Large intestine (tissue), 12 donors: ENCODE results near the gene MATCAP1. TPM values are rescaled to one million over a fixed set of nuclear protein-coding genes. Genes with fewer than 3 reads are reported as not detected.

Experiments used
- DNase-seq, 2 donors: peaks; one replicate each; pipeline versions ENCODE4 v3.0.0 to v3.0.0-alpha.2; 2013
- H3K27ac ChIP-seq: one replicate; pipeline ENCODE4 v1.5.1; 2013; ENCODE audit warnings: low read length
- H3K27me3 ChIP-seq: 2 replicates; pipeline ENCODE4 v1.6.1; 2013; ENCODE audit warnings: low read length; ENCODE audit not compliant: control insufficient read depth, insufficient read depth
- H3K36me3 ChIP-seq: 2 replicates; pipeline ENCODE4 v1.6.1; 2013; ENCODE audit warnings: low read length; ENCODE audit not compliant: control insufficient read depth, insufficient read depth
- H3K4me1 ChIP-seq: one replicate; pipeline ENCODE4 v1.6.1; 2013; ENCODE audit warnings: low read length; ENCODE audit not compliant: control insufficient read depth, insufficient read depth
- H3K4me3 ChIP-seq: one replicate; pipeline ENCODE4 v1.5.1; 2013; ENCODE audit warnings: low read length
- H3K9me3 ChIP-seq: one replicate; pipeline ENCODE4 v1.6.1; 2013; ENCODE audit warnings: mild to moderate bottlenecking, low read depth, low read length, moderate library complexity; ENCODE audit not compliant: control insufficient read depth
- WGBS: methylation state at CpG from one replicate; pipeline ENCODE4 v1.1.5; 2013; ENCODE audit warnings: low lambda C conversion rate; ENCODE audit not compliant: insufficient coverage; 5-methylcytosine and 5-hydroxymethylcytosine counted together
- long read RNA-seq, 11 donors: transcript quantifications; one replicate each; lab custom pipeline, GENCODE V29; 2026
- polyA plus RNA-seq: library from polyadenylated mRNA; unstranded; fragments of 120-200 nt; gene quantifications from one replicate; pipeline ENCODE4 v1.2.1, GENCODE V29; 2013

MATCAP1 gene
- polyA plus RNA-seq = 29.2 TPM
- long read RNA-seq, donor 1 = 0 reads
- long read RNA-seq, donor 2, partial matches to known transcripts = 0 of 1 reads
- long read RNA-seq, donor 2, other reads (novel, unspliced or antisense) = 0 of 1 reads
- long read RNA-seq, donor 3 = 0 reads
- long read RNA-seq, donor 4 = 0 reads
- long read RNA-seq, donor 5 = 0 reads
- long read RNA-seq, donor 6, partial matches to known transcripts = 0 of 1 reads
- long read RNA-seq, donor 6, other reads (novel, unspliced or antisense) = 0 of 1 reads
- long read RNA-seq, donor 7, partial matches to known transcripts = 0 of 2 reads
- long read RNA-seq, donor 7, other reads (novel, unspliced or antisense) = 0 of 2 reads
- long read RNA-seq, donor 8, partial matches to known transcripts = 0 of 3 reads
- long read RNA-seq, donor 8, other reads (novel, unspliced or antisense) = 0 of 3 reads
- long read RNA-seq, donor 9 = 0 reads
- long read RNA-seq, donor 10, partial matches to known transcripts = 5 of 5 reads
- long read RNA-seq, donor 10, other reads (novel, unspliced or antisense) = 0 of 5 reads
- long read RNA-seq, donor 11, partial matches to known transcripts = 5 of 6 reads
- long read RNA-seq, donor 11, other reads (novel, unspliced or antisense) = 0 of 6 reads

GRCh38 chr16:67183627-67184452 is at the start of gene MATCAP1:
TSS of gene MATCAP1 (minus strand) at chr16:67183963. CDS start at chr16:67180610, 3,353 bp downstream.
- peaks cover 3% of the 10 kb centered on the region for H3K9me3 ChIP-seq
- peak within 1 kb of the TSS; percentile 93 for H3K27ac ChIP-seq
- H3K27me3 ChIP-seq = peaks cover 6% of the 10 kb centered on the region
- peak within 1 kb of the TSS; percentile 86 for H3K4me3 ChIP-seq
- DNase-seq = peak; percentile 97 to 99
- H3K36me3 ChIP-seq = no peaks in the 10 kb centered on the region
- peaks cover 22% of the 10 kb centered on the region for H3K4me1 ChIP-seq
- WGBS = no CpG with 5 or more reads among the region's 77 CpGs

- peaks cover 47% of the 10 kb centered on the region for H3K36me3 ChIP-seq
- no peaks in the 10 kb centered on the region for H3K9me3 ChIP-seq
- peaks cover 10% of the 10 kb centered on the region for H3K4me1 ChIP-seq
- no peak overlapping the region for H3K27ac ChIP-seq
- no peak for DNase-seq
- no peak overlapping the region for H3K4me3 ChIP-seq
- H3K27me3 ChIP-seq = no peaks in the 10 kb centered on the region
- no CpG with 5 or more reads among the region's 12 CpGs for WGBS
These were observed 47.3 kb upstream of the MATCAP1 start for GRCh38 chr16:67230809-67231660.

- WGBS = 100% methylated on average over 1 of the region's 32 CpGs
- no peaks in the 10 kb centered on the region for H3K9me3 ChIP-seq
These were observed 46.4 kb upstream of the MATCAP1 start for GRCh38 chr16:67229906-67230808.

GRCh38 chr16:67228905-67229304 is 45.1 kb upstream of the MATCAP1 start:
- no peak for DNase-seq
- H3K36me3 ChIP-seq = peaks cover 42% of the 10 kb centered on the region

More at GRCh38 chr16:67229906-67230808, 46.4 kb upstream of the MATCAP1 start:
- Histone ChIP-seq H3K27me3 (no peaks in the 10 kb centered on the region), H3K4me3 (no peak overlapping the region), H3K4me1 (peaks cover 10% of the 10 kb centered on the region), H3K27ac (no peak overlapping the region), H3K36me3 (peaks cover 42% of the 10 kb centered on the region)
- DNase-seq = no peak

GRCh38 chr16:67228034-67228785 is 44.4 kb upstream of the MATCAP1 start:
- WGBS = 93% methylated on average over 2 of the region's 9 CpGs
- DNase-seq = no peak
- Histone ChIP-seq H3K9me3 (no peaks in the 10 kb centered on the region), H3K36me3 (peaks cover 39% of the 10 kb centered on the region), H3K4me1 (peaks cover 10% of the 10 kb centered on the region), H3K27me3 (no peaks in the 10 kb centered on the region), H3K4me3 (peak overlapping the region; percentile 100), H3K27ac (no peak overlapping the region)

More at GRCh38 chr16:67228905-67229304, 45.1 kb upstream of the MATCAP1 start:
- Histone ChIP-seq H3K4me1 (peaks cover 10% of the 10 kb centered on the region), H3K27ac (no peak overlapping the region), H3K4me3 (no peak overlapping the region), H3K27me3 (no peaks in the 10 kb centered on the region), H3K9me3 (no peaks in the 10 kb centered on the region)
- WGBS = no CpG with 5 or more reads among the region's 9 CpGs

GRCh38 chr16:67227567-67227921 is 43.8 kb upstream of the MATCAP1 start:
- Histone ChIP-seq H3K36me3 (peaks cover 39% of the 10 kb centered on the region), H3K27me3 (no peaks in the 10 kb centered on the region), H3K4me1 (peaks cover 10% of the 10 kb centered on the region), H3K4me3 (peak overlapping the region; percentile 100), H3K9me3 (no peaks in the 10 kb centered on the region), H3K27ac (peak overlapping the region; percentile 45)
- no CpG with 5 or more reads among the region's 12 CpGs for WGBS
- DNase-seq = no peak

- WGBS = no CpG with 5 or more reads among the region's 46 CpGs
- H3K4me1 ChIP-seq = peaks cover 10% of the 10 kb centered on the region
- DNase-seq = peak; percentile 97
- no peaks in the 10 kb centered on the region for H3K27me3 ChIP-seq
- no peaks in the 10 kb centered on the region for H3K9me3 ChIP-seq
- peak within 1 kb of the TSS; percentile 100 for H3K4me3 ChIP-seq
- peaks cover 38% of the 10 kb centered on the region for H3K36me3 ChIP-seq
- peak within 1 kb of the TSS; percentile 45 for H3K27ac ChIP-seq
These were observed 43.2 kb upstream of the MATCAP1 start, which contains the start of gene TMEM208 for GRCh38 chr16:67226804-67227566. TSS of gene TMEM208 (plus strand) at chr16:67227130. CDS start at chr16:67227219, 89 bp downstream.

GRCh38 chr16:67226295-67226803 is 42.6 kb upstream of the MATCAP1 start:
- no peak for DNase-seq
- Histone ChIP-seq H3K27ac (peak overlapping the region; percentile 6), H3K4me3 (peak overlapping the region; percentile 100), H3K9me3 (no peaks in the 10 kb centered on the region), H3K27me3 (no peaks in the 10 kb centered on the region), H3K36me3 (peaks cover 33% of the 10 kb centered on the region), H3K4me1 (peaks cover 10% of the 10 kb centered on the region)
- 25% methylated on average over 2 of the region's 12 CpGs for WGBS
